Endothelial cell of umbilical vein (primary cell): ENCODE data around the gene SMIM44. TPM values are rescaled to one million over a fixed set of nuclear protein-coding genes. Genes with fewer than 3 reads are reported as not detected.

Source experiments
- BruUV-seq: library from RNA; stranded (reverse); fragments of 400-500 nt; replicated peaks from 2 replicates; lab custom pipeline; 2021; lab: Mats Ljungman, UMichigan
- CTCF ChIA-PET: fragments of 300-600, 350-600 bp; sonication (Branson Sonifier 250); formaldehyde crosslinking; loops from one replicate; lab custom pipeline; 2021; ENCODE audit warnings: antibody characterized with exemption, inconsistent platforms; lab: Charles Lee
- POLR2A ChIA-PET: fragments of 300-600, 350-600 bp; sonication (Branson Sonifier 250); formaldehyde crosslinking; loops from one replicate; lab custom pipeline; 2021; ENCODE audit warnings: antibody characterized with exemption, inconsistent platforms; lab: Charles Lee
- DNase-seq: peaks from one replicate; pipeline ENCODE4 v3.0.0-alpha.2; 2011; ENCODE audit warnings: low read depth, low spot score
- FAIRE-seq: peaks from 2 replicates; lab custom pipeline; 2011; peaks lifted over from hg19 to GRCh38; lab: Jason Lieb, UNC
- H2AFZ ChIP-seq: 2 replicates; pipeline ENCODE4 v1.6.0; 2012; ENCODE audit warnings: low read depth, low read length, control low read depth, inconsistent platforms
- H3K27ac ChIP-seq: 2 replicates; pipeline ENCODE4 v1.5.1; 2011; ENCODE audit warnings: low read depth, mild to moderate bottlenecking, control low read depth, low read length, moderate library complexity; ENCODE audit not compliant: insufficient read depth
- H3K27me3 ChIP-seq, 2 experiments: 2 replicates each; pipeline versions ENCODE4 v1.6.0 to v1.6.1; 2011; ENCODE audit warnings: low read length in 2 of 2, mixed read lengths in 1 of 2; ENCODE audit not compliant: control insufficient read depth in 2 of 2, insufficient read depth in 2 of 2
- H3K36me3 ChIP-seq, 2 experiments: 2 replicates in 1 of 2; 3 replicates in 1 of 2; pipeline ENCODE4 v1.5.1; 2011; ENCODE audit warnings: low read length in 2 of 2, mild to moderate bottlenecking in 1 of 2, moderate library complexity in 1 of 2; ENCODE audit not compliant: control insufficient read depth in 2 of 2, insufficient read depth in 2 of 2; ENCODE audit errors: extremely low read depth in 1 of 2
- H3K4me1 ChIP-seq: 3 replicates; pipeline ENCODE4 v1.5.1; 2011; ENCODE audit warnings: mild to moderate bottlenecking, low read length; ENCODE audit not compliant: control insufficient read depth, insufficient read depth; ENCODE audit errors: extremely low read depth
- H3K4me2 ChIP-seq: 2 replicates; pipeline ENCODE4 v1.6.1; 2011; ENCODE audit warnings: low read length, control low read depth, mixed read lengths; ENCODE audit not compliant: insufficient read depth
- H3K4me3 ChIP-seq, 3 experiments: fragments of 200-600 bp in 1 of 3; sonication (generic), shearing (Covaris generic) in 1 of 3; replicated peaks in 1 of 3; 2 replicates each; pipeline ENCODE4 v1.5.1; 2011 to 2016; ENCODE audit warnings: control low read depth in 3 of 3, low read length in 3 of 3, mild to moderate bottlenecking in 2 of 3, inconsistent platforms in 1 of 3, low read depth in 1 of 3, moderate library complexity in 1 of 3; ENCODE audit not compliant: insufficient read depth in 1 of 3
- H3K79me2 ChIP-seq: 2 replicates; pipeline ENCODE4 v1.6.0; 2012; ENCODE audit warnings: low read length, inconsistent platforms; ENCODE audit not compliant: control insufficient read depth, insufficient read depth
- H3K9ac ChIP-seq: replicated peaks from 2 replicates; pipeline ENCODE3; 2011; ENCODE audit warnings: low read length, control low read depth; ENCODE audit not compliant: insufficient read depth; ENCODE audit errors: extremely low read depth
- H3K9me1 ChIP-seq: replicated peaks from 3 replicates; pipeline ENCODE4 v1.6.0; 2011; ENCODE audit warnings: mild to moderate bottlenecking, low read length; ENCODE audit not compliant: control insufficient read depth, insufficient read depth; ENCODE audit errors: extremely low read depth
- H3K9me3 ChIP-seq: replicated peaks from 2 replicates; pipeline ENCODE4 v1.5.1; 2012; ENCODE audit warnings: low read length, inconsistent platforms; ENCODE audit not compliant: control insufficient read depth, insufficient read depth
- H4K20me1 ChIP-seq: replicated peaks from 2 replicates; pipeline ENCODE3; 2011; ENCODE audit warnings: mild to moderate bottlenecking, low read length; ENCODE audit not compliant: control insufficient read depth, insufficient read depth; ENCODE audit errors: extremely low read depth
- CTCF ChIP-seq, 2 donors: IDR thresholded peaks; 1 replicate in 1 of 2; 2 replicates in 1 of 2; pipeline ENCODE4 v1.5.1; 2011; ENCODE audit warnings: low read length in 2 of 2, mild to moderate bottlenecking in 2 of 2, moderate library complexity in 2 of 2, control low read depth in 1 of 2, inconsistent platforms in 1 of 2, low read depth in 1 of 2; ENCODE audit not compliant: insufficient read depth in 1 of 2; ENCODE audit errors: extremely low read depth in 1 of 2
- EZH2 ChIP-seq: IDR thresholded peaks from 2 replicates; pipeline ENCODE4 v1.6.1; 2012; ENCODE audit warnings: borderline replicate concordance, low read depth, mild to moderate bottlenecking, moderate library complexity, low read length, inconsistent platforms; ENCODE audit not compliant: severe bottlenecking
- FOS ChIP-seq: IDR thresholded peaks from 2 replicates; pipeline ENCODE4 v1.6.1; 2011; ENCODE audit warnings: mild to moderate bottlenecking, low read length, moderate library complexity, borderline replicate concordance; ENCODE audit not compliant: insufficient read depth
- MAX ChIP-seq: IDR thresholded peaks from 2 replicates; pipeline ENCODE4 v1.6.1; 2011; ENCODE audit not compliant: insufficient read depth, insufficient read length
- POLR2A ChIP-seq: IDR thresholded peaks from 2 replicates; pipeline ENCODE4 v1.6.1; 2012; ENCODE audit warnings: low read depth, mild to moderate bottlenecking, control low read depth, low read length
- POLR2AphosphoS5 ChIP-seq: IDR thresholded peaks from 2 replicates; pipeline ENCODE4 v1.6.1; 2012; ENCODE audit warnings: low read depth, mild to moderate bottlenecking, control low read depth, low read length, moderate library complexity; ENCODE audit not compliant: insufficient read depth
- dilution Hi-C: fragments of 300-500 bp; cut with MboI; formaldehyde crosslinking; loops from one replicate; pipeline ENCODE4 v1.15.0; 2019; ENCODE audit warnings: low sequenced_read_pairs; ENCODE audit not compliant: extremely low pct_ligation_motif_present
- intact Hi-C: fragments of 100-400 bp; cut with micrococcal nuclease; formaldehyde crosslinking; loops from one replicate; pipeline ENCODE4 v1.10.0; 2022
- polyA plus RNA-seq, 4 experiments: library from polyadenylated mRNA; depleted of rRNA in 3 of 4; stranded (reverse) in 3 of 4; unstranded in 1 of 4; fragments of >200 nt; gene quantifications; 2 replicates each; pipeline versions ENCODE4 v1.2.1 to v1.2.3, GENCODE V29; 2011 to 2012; ENCODE audit warnings: missing spikeins in 1 of 4
- total RNA-seq: library from RNA; stranded (reverse); gene quantifications from 2 replicates; pipeline ENCODE4 v1.2.3, GENCODE V29; 2021

The SMIM44 gene
- total and polyA plus RNA-seq, 2 donors (not counting 3 experiments of a cell fraction or from before 2014, with no cell fraction given), result not detected

- no peak overlapping the region for H2AFZ ChIP-seq
- H3K27me3 ChIP-seq, result peaks cover 3 to 11% of the 10 kb centered on the region in 2 experiments
- intact Hi-C loops, result no loop called here
- no peaks in the 10 kb centered on the region for H4K20me1 ChIP-seq
- H3K9me1 ChIP-seq, result no peaks in the 10 kb centered on the region
- CTCF ChIA-PET, result interaction anchor here (1.5 kb wide), 2 partner anchors 9 to 151 kb away, joined by 5 to 6 read pairs; no protein-coding TSS in a partner anchor
- FAIRE-seq (no peak), DNase-seq (no peak)
- H3K36me3 ChIP-seq, result no peaks in the 10 kb centered on the region
- H3K4me3 ChIP-seq, result no peak overlapping the region
- H3K4me2 ChIP-seq, result no peak overlapping the region
- no peaks in the 10 kb centered on the region for H3K9me3 ChIP-seq
- BruUV-seq, result no TSS peak
- H3K9ac ChIP-seq, result no peak overlapping the region
- POLR2A ChIA-PET, result no interaction called here
- dilution Hi-C loops, result no loop called here
- no peaks in the 10 kb centered on the region for H3K79me2 ChIP-seq
- H3K4me1 ChIP-seq, result no peaks in the 10 kb centered on the region
- no peak for TF ChIP-seq MAX
- no peak for TF ChIP-seq EZH2
- no peak for TF ChIP-seq POLR2AphosphoS5
- TF ChIP-seq POLR2A, result no peak
- H3K27ac ChIP-seq, result no peak overlapping the region
Measured at GRCh38 chr19:3477951-3478350, 5.3 kb downstream of the SMIM44 start.

GRCh38 chr19:3477506-3477905 lies 5.7 kb downstream of the SMIM44 start:
- FAIRE-seq, result no peak
- ChIA-PET POLR2A (no interaction called here), CTCF (interaction anchor here (1.5 kb wide), 1 partner anchor 150 kb away, joined by 5 read pairs; no protein-coding TSS in a partner anchor)

More at GRCh38 chr19:3477506-3477905, 5.7 kb downstream of the SMIM44 start:
- H3K4me2 ChIP-seq, result no peak overlapping the region
- intact Hi-C loops (no loop called here), dilution Hi-C loops (no loop called here)
- no peaks in the 10 kb centered on the region for H3K9me3 ChIP-seq
- no peak overlapping the region for H3K27ac ChIP-seq
- H3K79me2 ChIP-seq, result no peaks in the 10 kb centered on the region
- DNase-seq, result no peak
- no peaks in the 10 kb centered on the region for H3K4me1 ChIP-seq
- H3K27me3 ChIP-seq, result peaks cover 3 to 10% of the 10 kb centered on the region in 2 experiments
- no peak overlapping the region for H2AFZ ChIP-seq
- H3K9ac ChIP-seq, result no peak overlapping the region
- H3K36me3 ChIP-seq, result no peaks in the 10 kb centered on the region
- H3K9me1 ChIP-seq, result no peaks in the 10 kb centered on the region
- BruUV-seq, result no TSS peak
- no peaks in the 10 kb centered on the region for H4K20me1 ChIP-seq
- H3K4me3 ChIP-seq, result no peak overlapping the region
- TF ChIP-seq CTCF (IDR thresholded peaks at IDR 0.05; ENCODE audit: extremely low read depth in 1 of 2, insufficient read depth in 1 of 2, low read depth in 1 of 2, low read length in 2 of 2) (no peak), MAX (no peak), FOS (no peak), POLR2AphosphoS5 (no peak)
